HCT116 (cell line): Measurements from ENCODE around the gene MARCKS.

Source experiments
- CEBPB ChIP-seq: IDR thresholded peaks from 2 replicates; pipeline ENCODE4 v1.6.1; 2012; ENCODE audit warnings: low read depth
- CTCF ChIP-seq, 3 experiments: fragments of 200-600 bp in 1 of 3; sonication (generic) in 1 of 3; IDR thresholded peaks in 2 of 3; conservative IDR thresholded peaks in 1 of 3; 2 replicates each; pipeline ENCODE4 v1.5.1; 2012 to 2017; ENCODE audit warnings: low read depth in 2 of 3, low read length in 2 of 3, antibody characterized with exemption in 1 of 3, borderline replicate concordance in 1 of 3, control low read depth in 1 of 3, mild to moderate bottlenecking in 1 of 3, mixed read lengths in 1 of 3, mixed run types in 1 of 3, moderate library complexity in 1 of 3; ENCODE audit not compliant: insufficient read depth in 1 of 3
- EGR1 ChIP-seq: IDR thresholded peaks from 2 replicates; pipeline ENCODE4 v1.6.1; 2012; ENCODE audit warnings: low read depth
- EZH2phosphoT487 ChIP-seq: fragments of 200-600 bp; IDR thresholded peaks from 2 replicates; pipeline ENCODE4 v1.6.1; 2018; ENCODE audit warnings: antibody characterized with exemption, borderline replicate concordance
- JUND ChIP-seq: IDR thresholded peaks from 2 replicates; pipeline ENCODE4 v1.6.1; 2012
- POLR2A ChIP-seq: IDR thresholded peaks from 2 replicates; pipeline ENCODE4 v1.7.0; 2011; ENCODE audit warnings: borderline replicate concordance; ENCODE audit not compliant: insufficient read depth, insufficient read length; ENCODE audit errors: extremely low read depth
- POLR2AphosphoS5 ChIP-seq: IDR thresholded peaks from 2 replicates; pipeline ENCODE4 v1.6.1; 2011; ENCODE audit warnings: mild to moderate bottlenecking, low read depth, low read length, moderate library complexity
- RAD21 ChIP-seq: IDR thresholded peaks from 2 replicates; pipeline ENCODE4 v1.6.1; 2012; ENCODE audit warnings: low read depth, mild to moderate bottlenecking
- SIN3A ChIP-seq: IDR thresholded peaks from 2 replicates; pipeline ENCODE4 v1.6.1; 2012; ENCODE audit warnings: low read depth
- SP1 ChIP-seq: IDR thresholded peaks from 2 replicates; pipeline ENCODE4 v1.6.1; 2012; ENCODE audit warnings: low read depth
- SRF ChIP-seq: IDR thresholded peaks from 2 replicates; pipeline ENCODE4 v1.6.1; 2012; ENCODE audit warnings: low read depth
- TCF7L2 ChIP-seq: IDR thresholded peaks from 2 replicates; pipeline ENCODE4 v1.7.0; 2011; ENCODE audit warnings: borderline replicate concordance, inconsistent platforms; ENCODE audit not compliant: insufficient read depth, insufficient read length; ENCODE audit errors: extremely low read depth
- ZFX ChIP-seq: fragments of 450-650 bp; IDR thresholded peaks from 2 replicates; pipeline ENCODE4 v1.6.1; 2017
- TF ChIP-seq, protein P1 (sequence below): IDR thresholded peaks from 2 replicates; pipeline ENCODE4 v1.6.1; 2012

DNA sequence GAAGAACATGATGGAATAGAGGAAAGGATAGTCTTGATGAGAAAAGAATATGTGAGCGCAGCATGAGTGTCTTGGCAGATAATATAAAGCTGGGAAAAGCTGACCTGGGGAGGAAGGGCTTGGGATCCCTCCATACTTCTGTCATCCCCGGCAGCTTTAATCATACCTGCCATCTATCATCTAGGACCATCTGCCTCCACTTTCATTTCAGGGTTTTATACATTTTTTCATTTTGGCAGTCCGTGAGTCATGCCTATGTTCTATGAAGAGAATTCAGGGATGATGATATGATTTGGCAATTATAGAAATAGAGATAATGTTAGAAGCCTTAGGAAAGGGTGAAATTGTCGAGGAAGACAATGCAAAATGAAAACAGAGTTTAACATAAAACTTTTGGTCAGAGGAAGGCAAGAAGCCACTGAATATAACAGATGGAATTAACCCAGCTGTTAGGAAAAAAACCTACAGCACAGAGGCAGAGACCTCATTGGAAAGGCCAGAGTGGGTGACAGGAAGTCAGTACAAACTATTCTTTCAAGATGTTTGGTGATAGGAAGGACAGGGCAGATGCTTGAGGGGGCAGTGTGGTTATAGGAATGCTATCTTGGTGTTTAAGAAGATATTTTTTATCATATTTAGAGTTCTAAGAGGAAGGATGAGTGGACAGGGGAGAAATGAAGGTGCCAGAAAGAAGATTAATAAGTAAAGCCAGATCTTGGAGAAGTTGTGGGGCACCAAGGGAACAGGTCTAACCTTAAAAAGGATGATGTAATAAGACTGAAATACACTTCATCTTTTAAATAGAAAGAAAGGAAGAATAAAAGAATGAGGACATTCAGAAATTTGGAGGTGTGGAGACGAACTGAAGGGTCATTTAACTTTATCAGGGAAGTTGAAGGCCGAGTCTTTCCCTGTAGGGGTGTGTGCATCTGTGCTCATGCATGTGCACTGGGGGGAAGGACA is 37.8 kb downstream of the MARCKS start:
- TF ChIP-seq CTCF (IDR thresholded peaks at IDR 0.05 in 2 of 3, conservative IDR thresholded peaks at IDR 0.05 in 1 of 3; ENCODE audit: borderline replicate concordance in 1 of 3, insufficient read depth in 1 of 3, low read depth in 2 of 3, low read length in 2 of 3) (no peak), TCF7L2 (no peak), POLR2A (no peak), EZH2phosphoT487 (no peak), EGR1 (no peak), POLR2AphosphoS5 (no peak), SP1 (no peak), RAD21 (no peak), JUND (no peak), ZFX (no peak), SIN3A (no peak), CEBPB (no peak), SRF (no peak)
- TF ChIP-seq, protein P1, sequence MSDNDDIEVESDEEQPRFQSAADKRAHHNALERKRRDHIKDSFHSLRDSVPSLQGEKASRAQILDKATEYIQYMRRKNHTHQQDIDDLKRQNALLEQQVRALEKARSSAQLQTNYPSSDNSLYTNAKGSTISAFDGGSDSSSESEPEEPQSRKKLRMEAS, result no peak
